ENCODE data around the gene TRIP13.
"Not testable (repeated sequence)": the region's sequence is repeated elsewhere in the genome, so short reads cannot be mapped to it uniquely, and the experiment has no call there.

Gene TRIP13

DNA sequence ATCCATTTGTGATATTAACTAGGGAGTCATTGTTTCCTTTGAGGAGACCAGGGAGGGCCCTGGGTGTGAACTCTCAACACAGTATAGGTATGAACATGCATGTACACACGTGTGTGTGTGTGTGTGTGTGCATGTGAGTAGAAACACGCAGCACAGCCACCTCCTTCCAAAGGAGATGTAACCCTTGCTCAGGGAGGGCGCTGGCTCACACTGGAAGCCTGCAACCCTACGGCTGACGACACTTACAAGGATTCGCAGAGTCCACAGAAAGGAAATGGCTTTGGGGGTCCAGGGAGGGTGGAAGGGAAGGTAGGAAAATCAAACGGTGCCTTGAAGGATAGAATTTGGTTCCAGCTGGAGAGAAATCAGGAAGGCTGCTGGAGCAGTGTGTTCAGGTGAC, 21.9 kb downstream of the TRIP13 start:
- TF ChIP-seq, protein P1, sequence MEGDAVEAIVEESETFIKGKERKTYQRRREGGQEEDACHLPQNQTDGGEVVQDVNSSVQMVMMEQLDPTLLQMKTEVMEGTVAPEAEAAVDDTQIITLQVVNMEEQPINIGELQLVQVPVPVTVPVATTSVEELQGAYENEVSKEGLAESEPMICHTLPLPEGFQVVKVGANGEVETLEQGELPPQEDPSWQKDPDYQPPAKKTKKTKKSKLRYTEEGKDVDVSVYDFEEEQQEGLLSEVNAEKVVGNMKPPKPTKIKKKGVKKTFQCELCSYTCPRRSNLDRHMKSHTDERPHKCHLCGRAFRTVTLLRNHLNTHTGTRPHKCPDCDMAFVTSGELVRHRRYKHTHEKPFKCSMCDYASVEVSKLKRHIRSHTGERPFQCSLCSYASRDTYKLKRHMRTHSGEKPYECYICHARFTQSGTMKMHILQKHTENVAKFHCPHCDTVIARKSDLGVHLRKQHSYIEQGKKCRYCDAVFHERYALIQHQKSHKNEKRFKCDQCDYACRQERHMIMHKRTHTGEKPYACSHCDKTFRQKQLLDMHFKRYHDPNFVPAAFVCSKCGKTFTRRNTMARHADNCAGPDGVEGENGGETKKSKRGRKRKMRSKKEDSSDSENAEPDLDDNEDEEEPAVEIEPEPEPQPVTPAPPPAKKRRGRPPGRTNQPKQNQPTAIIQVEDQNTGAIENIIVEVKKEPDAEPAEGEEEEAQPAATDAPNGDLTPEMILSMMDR (IDR thresholded peaks at IDR 0.05; ENCODE audit: insufficient read depth, low read length, poor library complexity, severe bottlenecking) = no peak
- Histone ChIP-seq H3K4me3 (replicated peaks; ENCODE audit: low read depth, low read length) (no peak overlapping the region), H3K36me3 (ENCODE audit: control insufficient read depth, insufficient read depth, low read length) (peaks cover 17% of the 10 kb centered on the region), H3K27me3 (replicated peaks; ENCODE audit: control insufficient read depth, insufficient read depth, low read length) (no peaks in the 10 kb centered on the region)
- no peak for DNase-seq (ENCODE audit: extremely low read depth, insufficient read length)

DNA sequence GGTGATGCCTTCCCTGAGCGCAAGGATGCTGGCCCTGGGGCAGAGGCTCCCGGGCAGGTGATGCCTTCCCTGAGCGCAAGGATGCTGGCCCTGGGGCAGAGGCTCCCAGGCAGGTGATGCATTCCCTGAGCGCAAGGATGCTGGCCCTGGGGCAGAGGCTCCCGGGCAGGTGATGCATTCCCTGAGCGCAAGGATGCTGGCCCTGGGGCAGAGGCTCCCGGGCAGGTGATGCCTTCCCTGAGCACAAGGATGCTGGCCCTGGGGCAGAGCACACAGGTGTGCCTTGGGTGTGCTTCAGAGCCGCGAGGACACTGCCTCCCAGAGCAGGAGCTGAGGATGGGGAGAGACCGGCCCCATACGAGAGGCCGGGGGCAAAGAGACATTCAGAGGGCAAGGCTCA, 22.7 kb downstream of the TRIP13 start:
- H3K4me3 ChIP-seq (replicated peaks; ENCODE audit: low read depth, low read length); H3K27me3 ChIP-seq (replicated peaks; ENCODE audit: control insufficient read depth, insufficient read depth, low read length); DNase-seq (ENCODE audit: extremely low read depth, insufficient read length): not testable (repeated sequence)
- peaks cover 16% of the 10 kb centered on the region for H3K36me3 ChIP-seq (ENCODE audit: control insufficient read depth, insufficient read depth, low read length)

DNA sequence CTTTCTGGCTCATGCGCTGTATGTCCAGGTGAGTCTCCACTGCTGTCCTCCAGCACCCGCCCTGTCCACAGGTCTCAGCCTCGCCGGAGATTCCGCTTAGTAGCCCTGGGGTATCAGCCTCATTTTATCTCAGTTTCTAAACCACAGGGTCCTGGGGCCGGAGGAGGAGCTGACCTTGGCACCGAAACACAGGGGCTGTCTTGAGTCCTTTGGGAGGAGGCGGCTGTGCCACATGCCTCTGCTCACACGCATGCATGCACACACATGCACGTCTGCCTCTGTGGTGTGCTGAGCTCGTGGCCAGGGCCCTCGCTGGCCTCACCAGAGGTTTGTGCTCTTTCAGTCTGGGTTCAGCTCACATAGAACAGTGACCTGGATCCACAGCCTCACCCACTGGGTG, 23.3 kb downstream of the TRIP13 start:
- H3K36me3 ChIP-seq (ENCODE audit: control insufficient read depth, insufficient read depth, low read length) = peaks cover 14% of the 10 kb centered on the region
- TF ChIP-seq, protein P1 (IDR thresholded peaks at IDR 0.05; ENCODE audit: insufficient read depth, low read length, poor library complexity, severe bottlenecking) = no peak
- no peak for DNase-seq (ENCODE audit: extremely low read depth, insufficient read length)

DNA sequence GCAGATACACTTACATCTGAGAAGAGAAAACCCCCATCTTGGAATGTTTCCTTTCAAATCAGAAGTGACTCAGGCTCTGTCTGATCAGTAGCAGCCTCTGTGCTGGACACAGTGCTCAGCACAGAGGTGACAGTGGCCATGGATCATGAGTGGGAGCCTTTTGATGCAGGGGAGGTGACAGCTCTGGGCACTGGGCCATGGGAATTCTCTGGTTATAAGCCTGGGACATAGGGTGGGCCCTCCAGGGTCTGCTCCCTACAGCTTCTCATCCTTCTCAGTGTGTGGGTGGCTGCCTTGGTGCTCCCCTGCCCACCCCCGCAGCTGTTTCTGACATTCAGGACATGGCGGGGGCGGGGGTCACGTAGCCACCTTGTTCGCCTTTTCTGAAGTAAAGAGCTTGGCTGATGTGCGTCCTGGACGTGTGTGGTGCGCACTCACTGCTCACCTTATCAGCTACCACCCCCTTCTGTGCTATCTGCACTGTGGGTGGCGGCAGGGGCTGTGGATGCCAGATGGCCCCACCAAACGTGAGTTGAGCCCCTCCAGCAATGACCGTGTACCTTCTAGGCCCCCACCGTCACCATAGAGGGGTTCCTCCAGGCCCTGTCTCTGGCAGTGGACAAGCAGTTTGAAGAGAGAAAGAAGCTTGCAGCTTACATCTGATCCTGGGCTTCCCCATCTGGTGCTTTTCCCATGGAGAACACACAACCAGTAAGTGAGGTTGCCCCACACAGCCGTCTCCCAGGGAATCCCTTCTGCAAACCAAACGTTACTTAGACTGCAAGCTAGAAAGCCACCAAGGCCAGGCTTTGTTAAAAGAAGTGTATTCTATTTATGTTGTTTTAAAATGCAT, 24.0 kb downstream of the TRIP13 start:
- no peaks in the 10 kb centered on the region for H3K27me3 ChIP-seq (replicated peaks; ENCODE audit: control insufficient read depth, insufficient read depth, low read length)
- TF ChIP-seq, protein P1 (IDR thresholded peaks at IDR 0.05; ENCODE audit: insufficient read depth, low read length, poor library complexity, severe bottlenecking) = no peak
- no peak overlapping the region for H3K4me3 ChIP-seq (replicated peaks; ENCODE audit: low read depth, low read length)
- peaks cover 12% of the 10 kb centered on the region for H3K36me3 ChIP-seq (ENCODE audit: control insufficient read depth, insufficient read depth, low read length)
- no peak for DNase-seq (ENCODE audit: extremely low read depth, insufficient read length)

More for the DNA sequence above, 23.3 kb downstream of the TRIP13 start:
- Histone ChIP-seq H3K4me3 (replicated peaks; ENCODE audit: low read depth, low read length) (no peak overlapping the region), H3K27me3 (replicated peaks; ENCODE audit: control insufficient read depth, insufficient read depth, low read length) (no peaks in the 10 kb centered on the region)

DNA sequence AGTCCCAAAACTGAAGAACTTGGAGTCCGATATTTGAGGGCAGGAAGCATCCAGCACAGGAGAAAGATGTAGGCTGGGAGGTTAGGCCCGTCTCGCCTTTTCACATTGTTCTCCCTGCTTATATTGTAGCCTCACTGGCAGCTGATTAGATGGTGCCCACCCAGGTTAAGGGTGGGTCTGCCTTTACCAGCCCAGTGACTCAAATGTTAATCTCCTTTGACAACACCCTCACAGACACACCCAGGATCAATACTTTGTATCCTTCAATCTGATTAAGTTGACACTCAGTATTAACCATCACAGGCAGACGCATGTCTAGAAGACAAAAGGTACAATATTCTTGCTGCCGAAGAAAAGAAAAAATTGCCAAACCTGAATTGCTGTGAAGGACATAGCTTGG, 26.0 kb downstream of the TRIP13 start:
- not testable (repeated sequence) for DNase-seq (ENCODE audit: extremely low read depth, insufficient read length); H3K27me3 ChIP-seq (replicated peaks; ENCODE audit: control insufficient read depth, insufficient read depth, low read length); H3K4me3 ChIP-seq (replicated peaks; ENCODE audit: low read depth, low read length)
- H3K36me3 ChIP-seq (ENCODE audit: control insufficient read depth, insufficient read depth, low read length) = peaks cover 12% of the 10 kb centered on the region

DNA sequence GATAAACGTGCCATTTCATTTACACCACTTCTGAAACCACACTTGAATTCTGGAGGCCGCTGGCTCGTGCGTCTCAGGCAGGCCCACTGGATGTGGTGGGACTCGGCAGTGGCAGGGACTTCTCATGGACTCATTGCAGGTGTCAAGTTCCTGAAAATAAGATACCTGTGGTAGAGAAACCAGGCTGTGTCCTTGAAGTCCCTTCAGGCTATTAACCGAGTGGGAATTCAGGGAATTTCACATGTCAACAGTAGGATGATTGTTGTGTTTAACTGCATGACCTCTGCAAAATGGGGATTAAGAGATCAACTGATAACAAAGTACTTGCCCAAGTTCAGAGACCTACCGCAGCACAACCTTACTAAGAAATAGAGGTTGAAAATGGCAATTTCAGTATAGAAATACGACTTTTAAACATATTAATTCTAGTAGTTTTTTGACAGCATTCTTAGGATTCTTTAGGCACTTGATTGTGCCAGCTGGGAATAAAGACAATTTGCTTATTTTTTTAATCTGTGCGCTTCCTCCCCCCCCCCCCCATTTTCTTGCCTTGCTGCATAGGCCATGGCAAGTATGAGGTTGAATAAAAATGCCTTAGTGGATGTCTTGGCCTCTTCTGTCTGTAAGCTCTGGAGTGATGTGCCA, 26.8 kb downstream of the TRIP13 start:
- H3K27me3 ChIP-seq (replicated peaks; ENCODE audit: control insufficient read depth, insufficient read depth, low read length) = no peaks in the 10 kb centered on the region
- DNase-seq (ENCODE audit: extremely low read depth, insufficient read length) = no peak
- peaks cover 10% of the 10 kb centered on the region for H3K36me3 ChIP-seq (ENCODE audit: control insufficient read depth, insufficient read depth, low read length)
- H3K4me3 ChIP-seq (replicated peaks; ENCODE audit: low read depth, low read length) = no peak overlapping the region
- TF ChIP-seq, protein P1 (IDR thresholded peaks at IDR 0.05; ENCODE audit: insufficient read depth, low read length, poor library complexity, severe bottlenecking) = no peak

Data from GM06990 (cell line).